Smooth muscle cell (in vitro differentiated cells): ENCODE data around the gene TXNDC11. TPM values are rescaled to one million over a fixed set of nuclear protein-coding genes. Genes with fewer than 3 reads are reported as not detected.

ENCODE experiments used
- DNase-seq: peaks from one replicate; lab custom pipeline; 2025; ENCODE audit not compliant: unreplicated experiment; lab: John Stamatoyannopoulos, UW
- H2AFZ ChIP-seq: fragments of 200-600 bp; sonication (generic); 2 replicates; pipeline ENCODE4 v1.6.0; 2016; ENCODE audit warnings: antibody characterized with exemption, low read depth, mild to moderate bottlenecking
- H3F3A ChIP-seq: fragments of 200-600 bp; sonication (generic); 2 replicates; pipeline ENCODE4 v1.6.0; 2017; ENCODE audit warnings: antibody characterized with exemption, low read depth
- H3K27ac ChIP-seq: fragments of 200-600 bp; sonication (generic); 2 replicates; pipeline ENCODE4 v1.5.1; 2016; ENCODE audit warnings: low read depth, mild to moderate bottlenecking
- H3K27me3 ChIP-seq: fragments of 200-600 bp; sonication (generic); 2 replicates; pipeline ENCODE4 v1.6.1; 2016; ENCODE audit warnings: low read depth, mild to moderate bottlenecking
- H3K36me3 ChIP-seq: fragments of 200-600 bp; sonication (generic); 2 replicates; pipeline ENCODE4 v1.5.1; 2016; ENCODE audit warnings: low read depth
- H3K4me1 ChIP-seq: fragments of 200-600 bp; sonication (generic); 2 replicates; pipeline ENCODE4 v1.5.1; 2016; ENCODE audit warnings: low read depth
- H3K4me2 ChIP-seq: fragments of 200-600 bp; sonication (generic); 2 replicates; pipeline ENCODE4 v1.6.0; 2016; ENCODE audit warnings: mild to moderate bottlenecking
- H3K4me3 ChIP-seq: fragments of 200-600 bp; sonication (generic); 2 replicates; pipeline ENCODE4 v1.5.1; 2016; ENCODE audit warnings: mild to moderate bottlenecking
- H3K79me2 ChIP-seq: fragments of 200-600 bp; sonication (generic); 2 replicates; pipeline ENCODE4 v1.6.0; 2016; ENCODE audit warnings: low read depth, mild to moderate bottlenecking
- H3K9ac ChIP-seq: fragments of 200-600 bp; sonication (generic); 2 replicates; pipeline ENCODE4 v1.6.0; 2016; ENCODE audit warnings: low read depth
- H3K9me3 ChIP-seq: fragments of 200-600 bp; sonication (generic); replicated peaks from 2 replicates; pipeline ENCODE4 v1.5.1; 2016; ENCODE audit warnings: low read depth
- H4K20me1 ChIP-seq: fragments of 200-600 bp; sonication (generic); 2 replicates; pipeline ENCODE4 v1.6.0; 2016; ENCODE audit warnings: low read depth
- CTCF ChIP-seq: fragments of 200-600 bp; sonication (generic); IDR thresholded peaks from 2 replicates; pipeline ENCODE4 v1.5.1; 2017; ENCODE audit warnings: borderline replicate concordance, mild to moderate bottlenecking, antibody characterized with exemption; ENCODE audit not compliant: insufficient read depth, poor library complexity, severe bottlenecking
- WGBS: methylation state at CpG from one replicate; pipeline ENCODE4 v1.1.7; 2016; ENCODE audit warnings: low lambda C conversion rate; 5-methylcytosine and 5-hydroxymethylcytosine counted together
- polyA plus RNA-seq: library from polyadenylated mRNA; unstranded; fragments of >200 nt; fragmentation: Nextera tagmentation; extraction: Ambion mirVana; gene quantifications from 2 replicates; pipeline ENCODE4 v1.2.1, GENCODE V29; 2016
- total RNA-seq: library from RNA; depleted of rRNA; stranded (reverse); fragments of >200 nt; gene quantifications from 2 replicates; pipeline ENCODE4 v1.2.3, GENCODE V29; 2014

The TXNDC11 gene
- total and polyA plus RNA-seq, 2 experiments from 2014 or later: 27.3 to 30.8 TPM

- H3K9ac ChIP-seq: no peak overlapping the region
- H3K9me3 ChIP-seq: no peaks in the 10 kb centered on the region
- H3K27ac ChIP-seq: no peak overlapping the region
- WGBS: 94% methylated on average over 25 of the region's 25 CpGs
- no peaks in the 10 kb centered on the region for H3F3A ChIP-seq
- peaks cover 86% of the 10 kb centered on the region for H4K20me1 ChIP-seq
- no peak overlapping the region for H3K4me2 ChIP-seq
- peaks cover 6% of the 10 kb centered on the region for H3K4me1 ChIP-seq
- H2AFZ ChIP-seq: no peak overlapping the region
- peaks cover 15% of the 10 kb centered on the region for H3K79me2 ChIP-seq
- TF ChIP-seq CTCF: no peak
- H3K36me3 ChIP-seq: no peaks in the 10 kb centered on the region
- DNase-seq: no peak
- no peaks in the 10 kb centered on the region for H3K27me3 ChIP-seq
- no peak overlapping the region for H3K4me3 ChIP-seq
Measured at GRCh38 chr16:11672206-11673090, 70.2 kb downstream of the TXNDC11 start.

GRCh38 chr16:11671676-11672075 is 71.0 kb downstream of the TXNDC11 start:
- TF ChIP-seq CTCF: no peak
- Histone ChIP-seq H3K27ac (no peak overlapping the region), H3K4me1 (peaks cover 6% of the 10 kb centered on the region), H3K9me3 (no peaks in the 10 kb centered on the region), H2AFZ (no peak overlapping the region), H4K20me1 (peaks cover 78% of the 10 kb centered on the region), H3K36me3 (no peaks in the 10 kb centered on the region), H3K9ac (no peak overlapping the region), H3K79me2 (peaks cover 15% of the 10 kb centered on the region), H3K4me2 (no peak overlapping the region), H3K27me3 (no peaks in the 10 kb centered on the region), H3F3A (no peaks in the 10 kb centered on the region), H3K4me3 (no peak overlapping the region)
- 97% methylated on average over 8 of the region's 8 CpGs for WGBS
- no peak for DNase-seq

- Histone ChIP-seq H3K27ac (no peak overlapping the region), H2AFZ (no peak overlapping the region), H3K4me1 (peaks cover 6% of the 10 kb centered on the region), H3K9me3 (no peaks in the 10 kb centered on the region), H3K9ac (no peak overlapping the region), H3K27me3 (no peaks in the 10 kb centered on the region), H3K79me2 (peaks cover 15% of the 10 kb centered on the region), H3F3A (no peaks in the 10 kb centered on the region), H3K36me3 (no peaks in the 10 kb centered on the region), H3K4me2 (no peak overlapping the region), H3K4me3 (no peak overlapping the region), H4K20me1 (peaks cover 74% of the 10 kb centered on the region)
- DNase-seq: no peak
- WGBS: 96% methylated on average over 2 of the region's 2 CpGs
- no peak for TF ChIP-seq CTCF
Measured at GRCh38 chr16:11671271-11671670, 71.4 kb downstream of the TXNDC11 start.
